Activated naive CD8-positive, alpha-beta T cell treated with anti-CD3 and anti-CD28 coated beads, Interleukin-2, amount 10 ng/mL, durations not matched to agents 7 days and 5 days (primary cell): ENCODE data around the gene PXDC1. TPM values are rescaled to one million over a fixed set of nuclear protein-coding genes. Genes with fewer than 3 reads are reported as not detected.

Experiments
- ATAC-seq: fragments of 150-1000 bp; cut with Tn5 transposase; one replicate; pipeline ENCODE4 v1.10.0; 2021; ENCODE audit warnings: low read depth, moderate library complexity
- POLR2A ChIA-PET: fragments of 350-600 bp; sonication (Branson Sonifier 250); formaldehyde crosslinking; loops from one replicate; lab custom pipeline; 2021; ENCODE audit warnings: antibody characterized with exemption; lab: Charles Lee
- DNase-seq: peaks from one replicate; pipeline ENCODE4 v3.0.0; 2021
- H3K27ac Mint-ChIP-seq: one replicate; pipeline ENCODE4 v1.8.0; 2022; ENCODE audit warnings: mild to moderate bottlenecking, mixed read lengths
- H3K27me3 Mint-ChIP-seq: one replicate; pipeline ENCODE4 v1.8.0; 2022; ENCODE audit warnings: mild to moderate bottlenecking, moderate library complexity, mixed read lengths
- H3K36me3 Mint-ChIP-seq: one replicate; pipeline ENCODE4 v1.8.0; 2021; ENCODE audit warnings: mild to moderate bottlenecking, mixed read lengths
- H3K4me1 Mint-ChIP-seq: one replicate; pipeline ENCODE4 v1.8.0; 2021; ENCODE audit warnings: mixed read lengths
- H3K4me3 Mint-ChIP-seq: one replicate; pipeline ENCODE4 v1.8.0; 2022; ENCODE audit warnings: mild to moderate bottlenecking, moderate library complexity, mixed read lengths
- H3K9me3 Mint-ChIP-seq: one replicate; pipeline ENCODE4 v1.8.0; 2021; ENCODE audit warnings: mixed read lengths
- total RNA-seq, 2 experiments: library from RNA; stranded (reverse); gene quantifications; one replicate each; pipeline ENCODE4 v1.2.3, GENCODE V29; 2021

The PXDC1 gene
- total RNA-seq, 2 experiments from 2014 or later = 0.31 to 0.33 TPM

DNA sequence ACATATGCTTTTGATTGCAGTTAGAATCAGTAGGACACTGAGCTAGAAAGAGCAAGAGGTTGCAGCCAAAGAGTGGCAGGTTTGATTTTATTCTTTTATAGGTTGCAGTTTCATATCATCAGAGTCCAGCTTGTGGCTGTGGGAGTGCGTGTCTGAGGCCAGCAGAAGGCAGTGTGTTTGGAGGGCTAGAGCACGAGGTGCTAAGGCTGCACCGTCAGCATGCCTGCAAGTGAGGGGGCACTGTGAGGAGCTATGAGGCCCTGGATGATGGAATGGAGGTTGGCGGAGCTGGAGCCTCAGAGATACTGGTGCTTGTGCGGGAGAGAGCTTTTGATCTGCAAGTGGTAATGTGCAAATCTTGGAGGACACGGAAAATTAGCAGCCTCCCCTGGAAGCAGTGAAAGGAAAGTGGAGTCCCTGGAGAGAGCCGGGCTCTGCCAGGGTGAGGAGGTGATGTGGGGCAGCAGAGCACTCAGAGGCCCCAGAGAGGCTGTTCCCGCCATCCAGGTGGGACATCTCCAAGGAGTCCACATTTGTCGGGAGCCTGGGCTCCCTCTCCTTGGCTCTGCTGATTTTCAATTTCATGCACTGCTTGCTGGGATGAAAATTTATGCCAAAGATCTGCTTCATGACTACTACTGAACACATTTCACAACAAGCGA is 43.6 kb downstream of the PXDC1 start:
- DNase-seq (no peak), ATAC-seq (no peak)
- POLR2A ChIA-PET = no interaction called here

DNA sequence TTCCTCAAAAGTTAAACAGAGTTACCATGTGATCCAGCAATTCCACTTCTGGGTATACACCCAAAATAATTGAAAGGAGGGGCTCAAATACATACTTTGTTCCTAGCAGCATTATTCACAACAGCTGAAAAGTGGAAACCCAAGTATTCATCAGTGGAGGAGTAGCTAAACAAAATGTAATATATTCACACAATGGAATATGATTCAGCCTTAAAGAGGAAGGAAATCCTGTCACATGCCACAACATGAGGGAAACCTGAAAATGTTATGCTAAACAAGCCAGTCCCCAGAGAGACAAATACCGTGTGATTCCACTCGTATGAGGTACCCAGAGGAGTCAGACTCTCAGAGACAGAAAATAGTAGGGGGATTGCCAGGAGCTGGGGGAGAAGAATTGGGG is 44.5 kb downstream of the PXDC1 start:
- peaks cover 2% of the 10 kb centered on the region for H3K27me3 Mint-ChIP-seq
- no peaks in the 10 kb centered on the region for H3K36me3 Mint-ChIP-seq
- no peak for ATAC-seq
- H3K9me3 Mint-ChIP-seq = no peaks in the 10 kb centered on the region
- no peak overlapping the region for H3K27ac Mint-ChIP-seq
- no peak overlapping the region for H3K4me3 Mint-ChIP-seq
- POLR2A ChIA-PET = no interaction called here
- peaks cover 4% of the 10 kb centered on the region for H3K4me1 Mint-ChIP-seq
- DNase-seq = no peak

More for the DNA sequence above, 43.6 kb downstream of the PXDC1 start:
- H3K4me1 Mint-ChIP-seq = peaks cover 4% of the 10 kb centered on the region
- H3K9me3 Mint-ChIP-seq = no peaks in the 10 kb centered on the region
- peaks cover 2% of the 10 kb centered on the region for H3K27me3 Mint-ChIP-seq
- no peaks in the 10 kb centered on the region for H3K36me3 Mint-ChIP-seq
- H3K4me3 Mint-ChIP-seq = no peak overlapping the region
- no peak overlapping the region for H3K27ac Mint-ChIP-seq

DNA sequence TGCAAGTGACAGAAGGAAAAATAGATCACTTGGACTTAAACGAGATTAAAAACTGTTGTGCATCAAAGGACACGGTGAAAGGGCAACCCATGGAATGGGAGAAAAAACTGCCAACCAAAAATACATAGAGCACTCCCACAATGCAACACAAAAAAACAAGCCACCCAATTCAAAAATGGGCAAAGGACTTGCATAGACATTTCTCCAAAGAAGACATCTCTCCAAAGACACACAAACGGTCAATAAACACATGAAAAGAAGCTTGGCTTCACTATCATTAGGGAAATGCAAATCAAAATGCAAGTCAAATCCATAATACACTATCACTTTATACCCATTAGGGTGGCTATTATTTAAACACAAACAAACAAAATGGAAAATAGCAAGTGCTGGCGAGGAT is 45.0 kb downstream of the PXDC1 start:
- Mint-ChIP-seq H3K36me3 (no peaks in the 10 kb centered on the region), H3K4me1 (peaks cover 4% of the 10 kb centered on the region), H3K4me3 (no peak overlapping the region), H3K9me3 (no peaks in the 10 kb centered on the region), H3K27me3 (peaks cover 2% of the 10 kb centered on the region), H3K27ac (no peak overlapping the region)
- POLR2A ChIA-PET = no interaction called here
- ATAC-seq (no peak), DNase-seq (no peak)

DNA sequence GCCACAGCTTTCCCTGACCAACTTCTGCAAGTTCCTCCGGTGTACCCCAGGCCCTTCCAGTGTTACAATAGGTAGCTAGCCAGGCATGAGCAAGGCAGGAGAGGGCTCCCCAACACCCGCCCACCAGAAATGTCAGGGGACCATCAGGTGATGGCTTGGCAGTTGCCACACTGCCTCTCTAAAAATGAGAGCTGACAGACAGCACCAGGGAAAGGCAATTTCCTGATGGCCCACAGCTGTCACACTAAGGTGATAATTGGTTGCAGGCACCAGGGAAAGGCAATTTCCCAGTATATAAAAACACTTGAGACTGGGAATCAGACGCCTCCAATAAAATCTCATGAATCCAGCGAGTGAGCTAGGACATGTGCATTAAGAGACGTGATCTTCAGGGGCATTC is 49.9 kb downstream of the PXDC1 start:
- POLR2A ChIA-PET = no interaction called here
- Mint-ChIP-seq H3K27ac (no peak overlapping the region), H3K27me3 (peaks cover 5% of the 10 kb centered on the region), H3K4me3 (no peak overlapping the region), H3K4me1 (no peaks in the 10 kb centered on the region), H3K9me3 (peaks cover 6% of the 10 kb centered on the region), H3K36me3 (no peaks in the 10 kb centered on the region)
- no peak for DNase-seq
- no peak for ATAC-seq

DNA sequence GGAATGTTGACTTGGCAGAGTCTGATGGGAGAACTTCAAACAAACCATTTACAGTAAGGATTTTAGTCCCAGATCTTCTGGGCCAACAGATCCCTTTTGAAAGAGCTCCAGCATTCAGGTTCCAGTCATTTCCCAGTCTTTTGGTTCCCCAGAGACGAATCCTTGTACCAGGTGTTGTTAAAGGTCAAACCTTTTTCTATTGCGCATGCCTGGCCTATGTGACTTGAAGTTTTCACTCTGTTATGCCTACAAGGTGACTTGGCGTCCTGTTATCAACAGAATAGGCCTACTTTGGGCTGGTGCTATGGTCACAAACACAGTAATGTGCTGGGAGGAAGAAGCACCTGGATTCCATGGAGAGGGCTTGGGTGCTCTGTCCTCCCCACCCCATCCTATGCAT is 52.3 kb downstream of the PXDC1 start:
- H3K36me3 Mint-ChIP-seq = no peaks in the 10 kb centered on the region
- POLR2A ChIA-PET = no interaction called here
- H3K9me3 Mint-ChIP-seq = peaks cover 6% of the 10 kb centered on the region
- H3K27ac Mint-ChIP-seq = no peak overlapping the region
- H3K27me3 Mint-ChIP-seq = peaks cover 9% of the 10 kb centered on the region
- no peak overlapping the region for H3K4me3 Mint-ChIP-seq
- no peak for DNase-seq
- no peaks in the 10 kb centered on the region for H3K4me1 Mint-ChIP-seq
- ATAC-seq = no peak

DNA sequence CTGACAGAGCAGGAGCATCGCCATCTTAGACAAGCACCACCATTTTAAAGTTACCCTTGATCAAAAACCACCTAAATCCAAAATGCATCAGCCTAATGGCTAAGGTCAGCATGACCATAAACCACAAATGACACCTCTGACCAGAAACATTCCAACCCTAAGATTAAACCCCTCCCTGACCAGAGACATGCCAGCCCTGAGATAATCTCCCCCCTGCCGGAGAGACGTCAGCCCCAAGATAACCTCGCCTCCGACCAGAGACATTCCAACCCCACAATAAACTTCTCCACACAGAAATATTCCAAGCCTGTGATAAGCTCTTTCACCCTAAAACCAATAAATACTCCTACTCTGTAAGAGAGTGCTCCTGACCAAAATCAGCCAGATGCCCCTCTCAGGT is 53.5 kb downstream of the PXDC1 start:
- Mint-ChIP-seq H3K27me3 (peaks cover 9% of the 10 kb centered on the region), H3K9me3 (peaks cover 6% of the 10 kb centered on the region), H3K36me3 (no peaks in the 10 kb centered on the region), H3K4me1 (no peaks in the 10 kb centered on the region), H3K27ac (no peak overlapping the region), H3K4me3 (no peak overlapping the region)
- DNase-seq = no peak
- ATAC-seq = no peak
- POLR2A ChIA-PET = no interaction called here

DNA sequence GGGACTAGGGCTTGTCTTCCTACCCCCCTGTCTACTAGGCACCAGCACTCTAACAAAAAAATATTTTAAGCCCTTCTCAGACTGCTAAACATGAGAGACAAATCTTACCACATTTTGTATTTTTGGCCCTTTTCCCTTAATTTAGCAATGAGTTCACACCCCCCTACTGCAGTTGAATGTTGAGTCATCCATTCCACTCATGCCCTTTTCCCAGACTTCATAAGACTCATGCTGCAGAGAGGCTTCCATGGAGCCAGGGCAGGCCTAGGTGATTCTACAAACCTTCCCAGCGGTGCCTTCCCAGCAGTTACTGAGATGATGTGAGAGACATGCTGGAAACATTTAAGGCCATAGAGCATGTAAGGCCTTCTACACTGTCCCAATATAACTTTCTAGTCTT is 53.9 kb downstream of the PXDC1 start:
- H3K4me3 Mint-ChIP-seq = no peak overlapping the region
- peaks cover 9% of the 10 kb centered on the region for H3K27me3 Mint-ChIP-seq
- no peak for ATAC-seq

DNA sequence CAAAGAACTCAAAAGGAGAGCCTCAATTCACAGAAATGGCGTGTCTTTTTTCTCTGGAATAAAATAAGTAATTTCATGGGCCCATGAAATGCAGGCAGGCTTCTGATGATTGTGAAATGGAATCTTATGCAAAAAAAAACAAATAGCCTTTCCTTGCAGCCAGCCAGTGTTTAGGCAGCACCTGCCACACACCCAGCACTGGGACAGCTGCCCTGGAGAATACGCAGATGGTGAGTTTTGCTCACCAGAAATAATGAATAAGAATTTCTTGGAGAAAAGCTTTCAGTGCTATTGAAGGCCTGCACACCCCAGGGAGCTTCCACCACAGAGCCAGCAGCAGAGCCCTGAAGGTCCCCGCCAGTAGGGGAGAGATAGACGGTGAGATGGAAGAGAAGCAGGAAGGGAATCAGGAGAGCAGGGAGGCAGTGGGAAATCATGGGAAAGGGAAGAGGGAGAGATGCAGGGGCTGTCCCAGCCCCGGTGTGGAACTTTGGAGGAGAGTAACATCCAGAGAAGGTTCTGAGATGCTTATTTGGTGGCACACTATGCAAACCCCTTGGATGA is 54.9 kb downstream of the PXDC1 start:
- Mint-ChIP-seq H3K27me3 (peaks cover 9% of the 10 kb centered on the region), H3K4me3 (no peak overlapping the region), H3K4me1 (no peaks in the 10 kb centered on the region), H3K36me3 (no peaks in the 10 kb centered on the region), H3K9me3 (peaks cover 6% of the 10 kb centered on the region), H3K27ac (no peak overlapping the region)
- DNase-seq (no peak), ATAC-seq (no peak)
- POLR2A ChIA-PET = no interaction called here

More for the DNA sequence above, 53.9 kb downstream of the PXDC1 start:
- POLR2A ChIA-PET = no interaction called here
- peaks cover 6% of the 10 kb centered on the region for H3K9me3 Mint-ChIP-seq
- no peaks in the 10 kb centered on the region for H3K36me3 Mint-ChIP-seq
- no peak for DNase-seq
- no peak overlapping the region for H3K27ac Mint-ChIP-seq
- no peaks in the 10 kb centered on the region for H3K4me1 Mint-ChIP-seq

DNA sequence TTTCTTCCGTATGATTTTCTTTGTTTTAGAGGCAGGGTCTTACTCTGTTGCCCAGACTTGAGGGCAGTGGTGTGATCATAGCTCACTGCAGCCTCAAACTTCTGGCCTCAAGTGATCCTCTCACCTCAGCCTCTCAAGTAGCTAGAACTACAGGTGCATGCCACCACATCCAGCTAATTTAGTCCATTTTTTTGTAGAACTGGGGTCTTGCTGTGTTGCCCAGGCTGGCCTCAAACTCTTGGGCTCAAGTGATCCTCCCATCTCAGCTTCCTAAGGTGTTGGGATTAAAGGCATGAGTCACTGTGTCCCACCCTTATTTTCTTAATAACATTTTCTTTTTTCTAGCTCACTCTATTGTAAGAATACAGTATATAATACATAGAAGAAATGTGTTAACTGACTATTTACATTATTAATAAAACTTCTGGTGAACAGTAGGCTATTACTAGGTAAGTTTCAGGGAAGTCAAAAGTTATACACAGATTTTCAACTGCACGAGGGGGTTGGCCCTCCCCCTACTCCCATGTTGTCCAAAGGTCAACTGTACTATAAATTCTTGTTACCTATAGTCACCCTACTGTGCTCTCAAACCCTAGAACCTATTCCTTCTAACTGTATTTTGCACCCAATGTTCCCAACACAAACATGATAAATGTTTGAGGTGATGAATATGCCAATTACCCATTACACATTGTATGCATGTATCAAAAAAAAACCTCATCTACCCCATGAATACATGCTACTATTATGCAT is 56.3 kb downstream of the PXDC1 start:
- H3K4me1 Mint-ChIP-seq = no peaks in the 10 kb centered on the region
- no peak overlapping the region for H3K27ac Mint-ChIP-seq
- no peaks in the 10 kb centered on the region for H3K36me3 Mint-ChIP-seq
- POLR2A ChIA-PET = no interaction called here
- no peak overlapping the region for H3K4me3 Mint-ChIP-seq
- ATAC-seq (no peak), DNase-seq (no peak)
- peaks cover 11% of the 10 kb centered on the region for H3K27me3 Mint-ChIP-seq
- H3K9me3 Mint-ChIP-seq = peaks cover 6% of the 10 kb centered on the region

DNA sequence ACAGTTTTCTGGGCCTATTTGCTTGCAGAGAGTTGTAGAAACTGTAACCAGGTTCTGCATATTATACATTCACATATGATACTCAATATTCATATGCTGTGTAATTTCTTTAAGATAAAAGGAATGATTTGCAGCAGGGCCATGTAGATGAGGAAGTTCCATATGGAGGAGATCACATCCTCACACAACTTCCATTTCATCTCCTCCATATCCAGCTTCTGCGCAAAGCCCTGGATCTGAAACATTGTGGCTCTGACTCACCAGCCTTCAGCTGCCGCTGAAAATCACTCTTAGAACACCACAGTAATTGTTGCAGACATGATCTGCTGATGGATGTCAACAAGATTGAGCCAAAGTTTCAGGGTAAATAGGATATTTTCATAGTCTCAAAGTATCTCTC is 57.7 kb downstream of the PXDC1 start:
- no peak for DNase-seq
- peaks cover 21% of the 10 kb centered on the region for H3K27me3 Mint-ChIP-seq
- H3K36me3 Mint-ChIP-seq = no peaks in the 10 kb centered on the region
- H3K27ac Mint-ChIP-seq = no peak overlapping the region
- peaks cover 6% of the 10 kb centered on the region for H3K9me3 Mint-ChIP-seq
- H3K4me3 Mint-ChIP-seq = no peak overlapping the region
- POLR2A ChIA-PET = no interaction called here
- H3K4me1 Mint-ChIP-seq = no peaks in the 10 kb centered on the region
- ATAC-seq = no peak

DNA sequence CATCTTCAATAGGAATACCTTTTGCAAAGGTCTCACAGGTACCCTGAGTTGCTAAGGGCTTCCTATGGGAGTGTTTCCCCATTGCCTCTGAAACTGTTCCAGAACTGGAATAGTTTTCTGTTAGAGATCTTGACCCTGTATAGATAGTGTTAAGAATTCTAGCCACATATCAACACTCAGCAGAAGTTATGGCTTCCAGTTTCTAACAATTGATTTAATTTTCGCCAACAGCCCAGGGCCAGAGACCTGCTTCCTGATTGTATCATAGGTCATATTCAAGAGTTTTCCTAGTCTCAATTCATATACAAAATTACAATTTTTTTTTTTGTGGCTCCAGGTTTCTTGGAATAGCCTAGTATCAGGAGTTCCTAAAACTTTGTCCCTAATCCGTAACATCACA is 61.0 kb downstream of the PXDC1 start:
- Mint-ChIP-seq H3K27ac (no peak overlapping the region), H3K9me3 (no peaks in the 10 kb centered on the region), H3K4me3 (no peak overlapping the region), H3K36me3 (no peaks in the 10 kb centered on the region), H3K4me1 (peaks cover 1% of the 10 kb centered on the region), H3K27me3 (peaks cover 11% of the 10 kb centered on the region)
- no peak for DNase-seq
- POLR2A ChIA-PET = no interaction called here
- ATAC-seq = no peak

DNA sequence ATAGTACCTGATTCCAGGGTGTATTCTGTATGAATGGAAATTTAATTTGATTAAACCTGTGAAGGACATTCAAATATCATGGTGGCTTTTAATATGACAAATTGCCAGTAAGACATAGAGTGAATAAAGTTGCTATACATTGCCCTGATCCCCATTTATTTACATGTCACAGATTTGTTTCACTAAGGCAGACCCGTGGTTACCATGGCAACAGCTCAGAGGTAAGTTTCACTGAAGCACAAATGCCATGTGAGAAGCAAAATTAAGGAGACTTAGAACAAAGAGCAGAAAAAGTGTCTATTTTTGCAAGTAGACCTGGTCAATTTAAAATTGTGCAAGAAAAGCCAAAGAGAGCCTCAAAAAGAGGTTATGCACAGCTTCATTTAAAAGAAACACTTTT is 63.7 kb downstream of the PXDC1 start:
- no peak for ATAC-seq
- peaks cover 1% of the 10 kb centered on the region for H3K4me1 Mint-ChIP-seq
- no peak overlapping the region for H3K4me3 Mint-ChIP-seq
- POLR2A ChIA-PET = no interaction called here
- no peaks in the 10 kb centered on the region for H3K36me3 Mint-ChIP-seq
- peaks cover 11% of the 10 kb centered on the region for H3K27me3 Mint-ChIP-seq
- no peak for DNase-seq
- H3K27ac Mint-ChIP-seq = no peak overlapping the region
- no peaks in the 10 kb centered on the region for H3K9me3 Mint-ChIP-seq

DNA sequence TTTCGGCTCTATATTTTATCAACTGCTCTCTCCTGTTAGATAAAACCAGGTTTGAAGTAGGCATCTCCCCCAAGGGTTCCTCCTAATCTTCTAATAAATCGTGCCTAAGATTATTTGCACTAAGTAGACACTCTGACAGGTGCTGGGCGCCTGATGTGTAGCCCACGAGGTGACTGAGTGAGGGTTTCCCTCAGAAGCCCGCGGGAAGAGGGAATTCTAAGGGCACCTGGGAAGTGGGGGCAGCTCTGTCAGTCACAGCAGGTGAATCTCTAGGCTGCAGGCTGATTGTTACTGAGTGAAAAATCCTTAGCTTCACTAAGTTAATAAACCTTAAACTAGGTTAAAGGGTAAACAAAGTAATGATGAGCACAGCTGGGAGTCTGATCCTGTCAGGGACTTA is 68.2 kb downstream of the PXDC1 start:
- no peak for ATAC-seq
- DNase-seq = no peak
- no peaks in the 10 kb centered on the region for H3K27me3 Mint-ChIP-seq

DNA sequence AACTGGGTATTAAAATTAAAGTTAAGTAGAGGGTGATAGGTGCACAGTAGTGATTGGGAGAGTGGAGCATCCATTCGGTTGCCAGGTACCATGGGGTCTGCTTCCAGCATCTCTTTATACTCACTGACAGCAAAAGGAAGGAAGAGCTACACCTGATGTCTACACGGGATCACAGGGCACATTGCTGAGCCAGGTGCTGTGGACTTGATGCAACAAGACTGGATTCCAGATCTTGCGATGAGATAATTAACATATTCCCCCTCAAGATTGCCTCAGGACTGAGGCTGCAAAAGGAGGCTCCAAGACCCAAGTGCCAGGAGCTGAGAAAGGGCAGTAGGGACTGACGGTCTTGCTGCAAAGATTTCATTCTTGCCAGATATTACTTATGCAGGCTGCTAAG is 72.6 kb downstream of the PXDC1 start:
- no peak for DNase-seq
- Mint-ChIP-seq H3K4me3 (no peak overlapping the region), H3K9me3 (no peaks in the 10 kb centered on the region), H3K4me1 (no peaks in the 10 kb centered on the region), H3K27me3 (peaks cover 5% of the 10 kb centered on the region), H3K27ac (no peak overlapping the region), H3K36me3 (no peaks in the 10 kb centered on the region)
- POLR2A ChIA-PET = no interaction called here
- ATAC-seq = no peak

More for the DNA sequence above, 68.2 kb downstream of the PXDC1 start:
- no peak overlapping the region for H3K4me3 Mint-ChIP-seq
- POLR2A ChIA-PET = no interaction called here
- no peaks in the 10 kb centered on the region for H3K36me3 Mint-ChIP-seq
- H3K4me1 Mint-ChIP-seq = peaks cover 1% of the 10 kb centered on the region
- H3K9me3 Mint-ChIP-seq = no peaks in the 10 kb centered on the region
- H3K27ac Mint-ChIP-seq = no peak overlapping the region
